ENCODE data around the gene ASCC1. TPM values are rescaled to one million over a fixed set of nuclear protein-coding genes. Genes with fewer than 3 reads are reported as not detected.

Gene ASCC1
- total RNA-seq, 3 donors from 2014 or later: 18.0 to 23.6 (median 21.4) TPM

- no peak for TF ChIP-seq CTCF (IDR thresholded peaks at IDR 0.05)
- intact Hi-C loops (cut with DNase I, micrococcal nuclease): no loop called here
- Histone ChIP-seq H3K9me3 (no peaks in the 10 kb centered on the region), H3K4me1 (ENCODE audit: low read depth) (no peaks in the 10 kb centered on the region), H3K4me3 (no peak overlapping the region), H3K36me3 (ENCODE audit: low read depth) (no peaks in the 10 kb centered on the region)
- ATAC-seq (no peak), DNase-seq (no peak)
These were observed 156.9 kb downstream of the ASCC1 start for GRCh38 chr10:72058989-72059842.

GRCh38 chr10:72058347-72058898 is 157.7 kb downstream of the ASCC1 start:
- intact Hi-C loops (cut with DNase I, micrococcal nuclease): no loop called here
- DNase-seq: no peak
- no peaks in the 10 kb centered on the region for H3K4me1 ChIP-seq (ENCODE audit: low read depth)
- no peak overlapping the region for H3K4me3 ChIP-seq
- no peak for ATAC-seq
- H3K36me3 ChIP-seq (ENCODE audit: low read depth): no peaks in the 10 kb centered on the region
- no peak for TF ChIP-seq CTCF (IDR thresholded peaks at IDR 0.05)
- H3K9me3 ChIP-seq: no peaks in the 10 kb centered on the region

- no peaks in the 10 kb centered on the region for H3K4me1 ChIP-seq (ENCODE audit: low read depth)
- intact Hi-C loops (cut with DNase I, micrococcal nuclease): no loop called here
- no peaks in the 10 kb centered on the region for H3K36me3 ChIP-seq (ENCODE audit: low read depth)
- DNase-seq: no peak
- no peaks in the 10 kb centered on the region for H3K9me3 ChIP-seq
- H3K4me3 ChIP-seq: no peak overlapping the region
- ATAC-seq: no peak
- no peak for TF ChIP-seq CTCF (IDR thresholded peaks at IDR 0.05)
These were observed 158.9 kb downstream of the ASCC1 start for GRCh38 chr10:72056932-72057751.

- intact Hi-C loops (cut with DNase I, micrococcal nuclease): no loop called here
- H3K4me1 ChIP-seq (ENCODE audit: low read depth): no peaks in the 10 kb centered on the region
- DNase-seq (no peak), ATAC-seq (no peak)
- no peaks in the 10 kb centered on the region for H3K9me3 ChIP-seq
- no peaks in the 10 kb centered on the region for H3K36me3 ChIP-seq (ENCODE audit: low read depth)
- H3K4me3 ChIP-seq: no peak overlapping the region
- TF ChIP-seq CTCF (IDR thresholded peaks at IDR 0.05): no peak
These were observed 160.0 kb downstream of the ASCC1 start for GRCh38 chr10:72056113-72056512.

- DNase-seq (no peak), ATAC-seq (no peak)
- H3K36me3 ChIP-seq (ENCODE audit: low read depth): no peaks in the 10 kb centered on the region
- intact Hi-C loops (cut with DNase I, micrococcal nuclease): no loop called here
- no peak overlapping the region for H3K4me3 ChIP-seq
- no peak for TF ChIP-seq CTCF (IDR thresholded peaks at IDR 0.05)
- H3K4me1 ChIP-seq (ENCODE audit: low read depth): no peaks in the 10 kb centered on the region
- no peaks in the 10 kb centered on the region for H3K9me3 ChIP-seq
These were observed 162.4 kb downstream of the ASCC1 start for GRCh38 chr10:72053690-72054089.
